Inflammatory macrophage (primary cell): ENCODE measurements around the gene VSTM2L.

Experiments
- DNase-seq, 2 donors: peaks; one replicate each; pipeline ENCODE4 v3.0.0-alpha.2; 2020 to 2022

Gene VSTM2L

GRCh38 chr20:37901240-37901639, 1.7 kb upstream of the VSTM2L start:
- no peak for DNase-seq

DNA sequence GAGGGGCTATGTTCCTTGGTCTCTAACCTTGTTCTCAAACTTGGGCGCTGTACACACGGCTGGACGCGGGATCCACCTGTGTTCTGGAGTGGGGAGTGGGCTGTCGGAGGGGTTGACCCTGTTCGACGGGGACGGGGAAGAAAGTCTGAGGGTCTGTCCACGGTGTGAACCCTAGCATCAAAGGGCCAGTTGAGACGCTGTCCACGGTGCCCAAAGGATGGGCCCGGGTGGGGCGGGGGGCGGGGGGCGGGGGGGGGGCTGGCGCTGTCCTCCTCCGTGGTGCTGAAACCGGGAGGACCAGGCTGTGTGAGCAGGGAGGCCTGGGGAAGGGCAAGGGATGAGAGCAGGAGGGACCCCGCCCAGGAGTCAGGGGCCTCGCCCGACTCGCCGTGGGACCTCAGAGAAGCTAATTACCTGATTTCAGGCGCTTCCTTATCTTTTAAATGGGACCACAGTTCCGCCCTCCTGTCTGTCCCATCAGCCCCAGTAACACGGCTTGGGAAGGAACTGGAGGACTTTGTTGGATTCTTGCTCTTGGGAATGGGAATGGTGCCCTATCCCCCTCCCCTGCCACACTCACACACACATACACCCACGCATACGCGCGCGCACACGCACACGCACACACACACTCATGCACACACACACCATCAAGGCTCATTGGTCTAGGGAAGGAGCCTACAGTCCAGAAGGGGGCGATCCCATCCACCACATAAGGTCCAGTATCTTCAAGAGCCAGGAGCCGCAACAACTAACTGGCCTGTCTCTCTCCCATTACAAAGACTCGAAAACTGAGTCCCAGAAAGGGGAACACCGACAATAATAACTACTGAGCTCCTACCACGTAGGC, 1.0 kb upstream of the VSTM2L start:
- peak; percentile 56 to 80 for DNase-seq

DNA sequence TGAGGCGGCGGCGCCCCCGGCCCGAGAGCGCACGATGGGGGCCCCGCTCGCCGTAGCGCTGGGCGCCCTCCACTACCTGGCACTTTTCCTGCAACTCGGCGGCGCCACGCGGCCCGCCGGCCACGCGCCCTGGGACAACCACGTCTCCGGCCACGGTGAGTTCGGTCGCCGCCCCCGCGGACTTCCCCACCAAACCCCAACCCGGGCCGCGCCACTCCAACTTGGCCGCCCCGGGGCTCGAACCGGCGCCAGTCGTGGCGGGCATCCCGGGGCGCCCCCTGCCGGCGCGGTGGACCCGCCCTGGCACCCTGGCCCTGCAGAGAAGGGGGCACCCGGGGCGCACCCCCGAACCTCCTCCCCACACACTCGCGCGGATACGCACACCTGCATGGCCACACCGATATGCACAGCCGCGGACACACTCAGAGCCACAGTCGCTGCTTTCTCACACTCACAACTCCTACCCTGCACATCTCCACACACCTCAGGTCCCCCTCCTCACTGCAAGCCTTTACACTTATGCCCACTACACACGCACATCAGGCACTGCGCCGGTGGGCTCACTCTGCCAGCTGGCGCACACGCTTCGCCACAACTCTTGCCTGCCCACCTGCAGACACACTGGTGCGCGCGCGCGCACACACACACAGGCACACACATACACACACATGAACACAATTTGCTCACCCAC, 535 bp downstream of the VSTM2L start:
- no peak for DNase-seq

GRCh38 chr20:37904008-37904642, 1.2 kb downstream of the VSTM2L start:
- no peak for DNase-seq

- no peak for DNase-seq
These were observed 2.0 kb downstream of the VSTM2L start for GRCh38 chr20:37904845-37905373.

DNA sequence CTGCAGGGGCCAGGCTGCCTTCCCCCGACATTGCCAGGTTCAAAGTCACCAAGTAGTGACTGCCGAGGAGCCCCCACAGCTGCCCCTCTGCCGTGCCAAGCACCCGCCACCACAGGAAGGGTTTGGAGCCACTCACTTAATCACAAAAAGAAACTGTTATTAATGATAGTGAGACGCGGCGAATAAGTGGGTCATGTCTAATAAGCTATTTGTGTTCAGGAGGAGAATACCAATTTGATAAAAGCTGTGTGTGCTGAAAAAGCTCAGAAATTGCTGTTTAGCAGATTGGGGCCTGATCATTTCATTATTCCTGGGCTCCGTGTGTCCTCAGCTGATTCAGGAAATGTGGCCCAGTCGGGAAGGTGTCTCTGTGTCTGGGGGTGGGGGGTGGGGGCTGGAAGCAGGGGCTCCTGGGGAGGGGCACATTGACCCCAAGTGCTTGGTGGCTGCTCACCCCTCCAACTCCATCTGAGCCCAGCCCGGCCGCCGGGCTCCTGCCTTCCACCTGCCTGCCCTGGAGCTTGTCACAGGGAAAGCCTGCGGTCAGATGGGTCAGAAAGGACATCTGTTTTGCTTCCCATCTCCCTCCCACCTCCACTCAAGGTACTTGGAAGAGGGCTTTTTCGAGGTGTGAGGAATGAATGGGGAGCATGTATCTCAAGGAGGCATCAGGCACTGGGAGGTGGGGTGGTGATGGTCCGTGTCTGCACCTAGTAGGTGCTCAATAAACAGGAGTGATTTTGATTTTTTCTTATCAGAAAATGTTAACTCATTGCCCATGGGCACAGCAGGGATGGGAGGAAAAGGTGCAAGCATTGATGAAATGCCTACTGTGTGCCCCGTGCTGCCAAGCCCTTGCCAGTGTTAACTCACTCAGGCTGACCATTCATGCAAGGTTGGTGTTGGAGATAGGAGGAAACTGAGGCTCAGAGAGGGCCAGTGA, 3.0 kb downstream of the VSTM2L start:
- no peak for DNase-seq

- no peak for DNase-seq
These were observed 4.4 kb downstream of the VSTM2L start for GRCh38 chr20:37907330-37907676.

- DNase-seq, result no peak
These were observed 4.9 kb downstream of the VSTM2L start for GRCh38 chr20:37907677-37908401.

- DNase-seq, result no peak
These were observed 8.3 kb downstream of the VSTM2L start for GRCh38 chr20:37911261-37911660.

DNA sequence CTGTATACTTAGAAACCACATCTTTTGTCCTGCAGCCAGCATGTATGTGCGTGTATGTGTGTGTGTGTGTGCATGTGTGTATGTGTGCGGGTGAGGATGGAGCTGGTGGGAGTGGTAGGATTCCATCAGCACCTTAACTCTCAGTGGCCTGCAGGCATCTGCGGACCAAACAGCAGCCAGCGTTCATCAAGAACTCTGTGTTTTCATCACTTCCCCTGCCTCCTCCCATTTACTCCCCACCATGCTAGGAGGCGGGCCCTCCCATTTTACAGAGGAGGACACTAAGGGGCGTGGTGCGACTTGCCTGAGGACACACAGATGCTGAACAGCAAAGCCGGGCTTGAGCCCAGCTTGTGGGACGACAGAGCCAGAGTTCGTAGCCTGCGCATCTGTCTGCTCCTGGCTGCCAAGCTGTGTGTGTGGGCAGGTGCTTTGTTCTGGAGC, 8.9 kb downstream of the VSTM2L start:
- DNase-seq, result peak; percentile 9 to 53

DNA sequence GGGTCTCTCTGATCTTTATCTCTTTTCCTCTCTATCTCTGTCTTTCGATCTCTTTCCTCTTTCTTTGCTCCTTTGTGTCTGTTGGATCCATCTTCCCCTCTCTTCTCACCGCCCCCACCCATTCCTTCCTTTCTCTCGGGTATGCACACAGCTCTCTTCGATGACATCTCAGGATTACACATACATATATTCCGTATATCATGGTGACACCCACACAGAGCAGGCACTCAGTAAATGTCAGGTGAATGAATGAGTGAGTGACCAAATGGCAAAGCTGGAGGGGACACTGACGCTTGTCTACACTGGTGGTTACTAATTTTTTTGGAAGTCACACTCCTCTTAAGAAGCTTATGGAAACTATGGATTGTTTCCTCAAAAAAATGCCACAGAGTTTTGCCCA, 9.9 kb downstream of the VSTM2L start:
- no peak for DNase-seq

DNA sequence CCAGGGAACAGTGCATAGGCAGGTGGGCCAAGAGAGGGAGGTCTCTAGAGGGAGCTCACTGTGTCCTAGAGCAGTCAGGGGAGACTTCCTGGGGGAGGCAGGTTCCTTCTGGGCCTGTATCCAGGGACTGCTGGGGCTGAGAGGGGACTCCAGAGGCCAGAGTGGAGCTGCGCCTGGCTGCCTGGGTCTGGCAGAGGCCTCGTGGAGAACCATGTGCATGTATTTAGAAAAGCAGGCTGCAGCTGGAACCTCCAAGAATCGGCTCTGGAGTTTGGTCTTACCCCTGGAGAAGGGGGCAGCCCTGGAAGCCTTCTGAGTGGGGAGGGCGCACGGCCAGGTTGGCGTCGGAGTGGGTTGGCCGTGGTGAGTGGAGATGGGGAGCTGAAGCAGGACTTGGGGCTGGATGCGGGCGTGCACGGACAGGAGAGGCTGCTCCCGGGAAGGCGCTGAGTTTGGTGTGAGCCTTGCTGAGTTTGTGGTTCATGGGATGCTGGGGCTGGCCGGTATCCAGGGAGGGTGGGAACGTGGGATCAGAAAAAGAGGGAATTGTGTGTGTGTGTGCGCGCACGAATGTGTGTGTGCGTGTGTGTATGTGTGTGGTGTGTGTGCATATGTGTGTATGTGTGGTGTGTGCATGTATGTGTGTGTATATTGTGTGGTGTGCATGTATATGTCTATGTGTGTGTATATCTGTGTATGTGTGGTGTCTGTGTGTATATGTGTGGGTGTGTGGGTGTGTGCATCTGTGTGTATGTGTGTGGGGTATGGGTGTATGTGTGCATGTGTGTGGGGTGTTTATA, 10.8 kb downstream of the VSTM2L start:
- no peak for DNase-seq

GRCh38 chr20:37914367-37914671, 11.4 kb downstream of the VSTM2L start:
- no peak for DNase-seq

DNA sequence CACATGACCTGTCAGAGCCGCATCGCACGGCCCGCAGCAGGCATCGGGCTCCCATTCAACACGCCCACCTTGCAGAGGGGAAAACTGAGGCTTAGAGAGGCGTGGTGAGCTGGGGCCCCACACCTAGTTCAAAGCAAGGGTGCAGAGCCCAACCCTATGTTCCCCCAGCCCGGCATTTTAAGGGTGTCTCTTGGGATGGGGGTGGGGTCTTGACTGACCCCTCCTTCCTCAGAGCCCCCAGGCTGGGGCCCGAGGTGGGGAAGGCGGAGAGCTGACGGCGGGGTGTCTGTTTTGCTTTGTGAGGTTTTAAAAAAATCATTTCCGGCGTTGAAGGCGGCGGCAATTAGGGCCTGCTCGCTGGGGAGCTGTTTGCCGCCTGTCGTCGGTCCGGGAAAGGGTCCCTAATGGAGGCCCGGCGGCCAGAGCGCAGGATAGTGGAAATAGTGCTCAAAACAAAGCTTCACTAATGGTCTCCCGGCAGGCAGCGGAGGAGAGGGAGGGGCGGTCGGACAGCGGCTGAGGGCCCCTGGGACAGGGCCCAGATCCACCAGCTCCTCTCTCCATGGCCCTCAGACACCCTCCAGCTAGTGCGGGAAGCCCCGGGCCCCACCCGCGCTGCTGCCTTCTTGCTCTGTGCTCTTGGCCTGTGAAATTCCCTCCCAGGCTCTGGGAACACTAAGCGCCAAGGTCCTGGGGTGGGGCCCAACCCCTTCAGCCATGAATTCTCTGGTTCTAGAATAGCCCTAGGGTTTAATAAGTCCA, 11.9 kb downstream of the VSTM2L start:
- DNase-seq, result no peak

DNA sequence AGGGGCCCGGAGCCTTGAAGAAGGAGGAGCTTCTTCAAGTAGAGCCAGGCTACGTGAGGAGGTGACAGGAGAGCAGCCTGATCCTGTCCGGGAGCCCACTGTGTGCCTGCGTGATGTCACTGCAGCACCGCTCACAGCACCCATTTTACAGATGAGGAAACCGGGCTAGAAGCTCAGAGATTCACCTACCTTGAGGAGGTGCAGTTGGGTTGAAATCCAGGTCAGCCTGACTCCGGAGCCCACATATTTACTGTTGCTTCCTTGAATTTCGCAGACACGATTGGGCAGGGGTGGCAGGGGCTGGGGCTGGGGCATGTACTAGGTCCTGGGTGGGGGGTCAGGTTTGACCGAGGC, 12.5 kb downstream of the VSTM2L start:
- no peak for DNase-seq

DNA sequence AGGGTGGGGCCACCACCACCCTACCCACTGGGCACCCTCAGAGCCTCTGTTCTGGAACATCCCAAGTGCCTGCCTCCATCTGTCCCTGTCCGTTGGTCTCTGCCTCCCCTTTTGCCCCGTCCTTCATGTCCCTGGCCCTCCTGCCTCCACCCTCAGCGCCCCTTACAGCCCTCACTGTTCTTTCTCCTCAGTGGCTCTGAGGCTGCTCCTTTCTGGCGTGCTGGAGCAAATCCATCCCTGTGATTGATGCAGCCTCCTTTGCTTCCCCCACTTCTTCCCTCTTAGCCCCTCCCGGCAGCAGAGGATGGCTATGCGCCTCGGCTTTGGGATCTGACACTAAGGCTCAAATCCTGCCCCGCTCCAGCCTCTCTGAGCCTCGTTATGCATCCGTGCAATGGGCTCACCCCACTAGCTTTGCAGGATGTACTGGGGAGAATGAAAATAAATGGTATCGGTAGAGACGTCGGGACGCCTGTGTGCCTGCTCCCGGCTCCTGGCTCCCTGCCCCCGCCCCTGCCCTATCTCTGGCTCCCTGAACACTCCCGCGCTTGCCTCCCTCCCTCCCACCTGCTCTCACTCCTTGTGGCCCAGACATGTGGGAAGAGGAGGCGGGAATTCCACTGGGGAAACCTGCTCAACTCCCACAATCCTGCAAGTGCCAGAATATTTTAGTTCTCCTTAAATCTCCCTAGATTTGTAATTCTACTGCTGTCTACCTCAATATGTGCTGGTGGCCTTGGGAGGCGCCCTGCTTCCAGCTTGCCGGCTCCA, 13.1 kb downstream of the VSTM2L start:
- no peak for DNase-seq

- DNase-seq, result no peak
These were observed 14.5 kb downstream of the VSTM2L start for GRCh38 chr20:37917461-37917860.

DNA sequence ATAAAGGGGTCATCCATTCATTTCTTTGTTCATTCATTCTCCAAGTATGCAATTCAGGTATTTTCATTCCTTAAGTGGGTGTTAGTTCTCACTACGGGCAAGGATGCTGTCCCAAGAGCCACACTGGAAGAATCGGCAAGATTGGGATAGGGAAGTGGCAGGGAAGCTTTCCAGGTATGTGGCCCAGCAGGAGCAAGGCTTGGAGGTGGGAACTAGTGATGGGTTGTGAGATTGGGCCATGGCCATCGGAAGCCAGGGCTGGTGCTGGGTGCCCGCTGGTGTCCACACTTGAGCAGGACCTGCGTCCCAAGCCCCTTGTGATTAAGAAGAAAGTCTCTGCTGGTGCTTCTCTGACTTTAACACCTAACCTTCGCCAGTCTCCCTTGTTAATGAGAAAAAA, 15.1 kb downstream of the VSTM2L start:
- no peak for DNase-seq

DNA sequence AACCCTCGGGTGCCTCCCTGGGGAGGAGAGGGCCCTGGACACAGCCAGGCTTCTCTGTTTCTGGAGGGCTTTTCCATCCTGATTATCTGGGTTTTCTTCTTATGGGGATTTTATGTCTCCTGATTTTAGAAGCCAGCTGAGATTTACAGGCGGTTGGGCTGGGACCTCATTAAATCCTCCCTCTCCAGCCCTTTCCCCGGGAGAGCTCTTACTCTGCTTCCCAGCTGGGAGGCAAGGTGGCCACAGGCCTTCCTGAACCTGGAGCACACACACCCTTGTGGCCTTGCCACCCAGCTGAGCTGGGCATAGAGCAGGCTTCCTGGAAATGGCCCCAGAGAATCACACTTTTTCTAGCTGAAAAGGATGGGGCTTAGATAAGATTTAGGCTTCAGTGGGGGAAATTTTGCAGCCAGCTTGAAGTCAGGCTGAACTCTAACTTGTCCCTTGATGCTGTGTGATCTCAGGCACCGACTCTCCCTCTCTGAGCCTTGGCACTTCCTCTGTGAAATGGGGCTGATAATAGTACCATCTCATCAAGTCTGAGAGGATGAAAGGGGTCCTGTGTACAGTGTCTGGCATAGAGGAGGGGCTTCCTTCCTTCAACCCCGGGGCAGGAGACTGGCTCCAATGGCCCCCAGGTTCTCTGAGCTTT, 16.6 kb downstream of the VSTM2L start:
- DNase-seq, result no peak
